ENCODE measurements around the gene GCN1.

GCN1 gene

DNA sequence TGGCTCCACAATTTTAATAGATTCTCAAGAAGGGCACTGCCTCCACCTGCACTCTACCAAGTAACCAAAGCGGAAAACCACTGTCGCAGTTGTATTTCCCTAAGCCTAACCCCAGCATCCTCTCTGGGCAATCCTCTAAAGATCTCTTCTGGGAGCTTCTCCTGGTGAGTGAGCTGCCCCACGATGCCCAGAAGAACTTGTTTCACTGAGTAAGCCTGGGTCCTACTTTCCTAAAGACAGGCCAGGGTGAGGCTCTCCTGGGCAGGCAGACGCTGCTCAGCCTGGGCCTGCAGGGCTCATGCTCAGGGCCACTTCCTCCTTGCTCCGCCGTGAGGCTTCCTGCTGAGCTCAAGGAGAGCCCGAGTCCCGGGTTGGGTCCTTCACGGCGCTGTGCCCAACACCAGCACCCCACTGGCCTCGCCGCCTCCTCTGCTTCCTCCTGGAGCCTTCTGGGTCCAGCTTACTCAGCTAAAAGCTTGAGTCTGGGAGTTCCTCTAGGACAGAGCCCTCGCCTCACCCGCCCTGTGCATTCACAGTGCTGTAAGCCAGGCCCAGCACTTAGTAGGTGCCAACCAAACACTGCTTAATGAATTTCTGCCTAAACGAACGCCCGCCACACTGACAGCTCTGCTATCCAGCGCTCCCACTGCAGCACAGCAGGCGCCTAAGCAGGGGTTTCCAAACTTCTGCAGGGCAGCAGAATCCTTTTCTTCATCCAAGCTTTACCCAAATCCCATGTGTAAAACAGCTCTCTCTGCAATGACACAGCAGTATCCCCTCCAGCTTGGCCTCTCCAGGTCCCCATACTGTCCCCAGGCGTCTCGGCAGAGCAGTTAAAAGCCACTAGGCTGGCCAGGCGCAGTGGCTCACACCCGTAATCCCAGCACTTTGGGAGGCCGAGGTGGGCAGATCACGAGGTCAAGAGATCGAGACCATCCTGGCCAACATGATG is 83.7 kb downstream of the GCN1 start:
- no peak for DNase-seq (ENCODE audit: extremely low read depth, low read depth)
- TF ChIP-seq CTCF (IDR thresholded peaks at IDR 0.05; ENCODE audit: low read depth, low read length), result no peak

DNA sequence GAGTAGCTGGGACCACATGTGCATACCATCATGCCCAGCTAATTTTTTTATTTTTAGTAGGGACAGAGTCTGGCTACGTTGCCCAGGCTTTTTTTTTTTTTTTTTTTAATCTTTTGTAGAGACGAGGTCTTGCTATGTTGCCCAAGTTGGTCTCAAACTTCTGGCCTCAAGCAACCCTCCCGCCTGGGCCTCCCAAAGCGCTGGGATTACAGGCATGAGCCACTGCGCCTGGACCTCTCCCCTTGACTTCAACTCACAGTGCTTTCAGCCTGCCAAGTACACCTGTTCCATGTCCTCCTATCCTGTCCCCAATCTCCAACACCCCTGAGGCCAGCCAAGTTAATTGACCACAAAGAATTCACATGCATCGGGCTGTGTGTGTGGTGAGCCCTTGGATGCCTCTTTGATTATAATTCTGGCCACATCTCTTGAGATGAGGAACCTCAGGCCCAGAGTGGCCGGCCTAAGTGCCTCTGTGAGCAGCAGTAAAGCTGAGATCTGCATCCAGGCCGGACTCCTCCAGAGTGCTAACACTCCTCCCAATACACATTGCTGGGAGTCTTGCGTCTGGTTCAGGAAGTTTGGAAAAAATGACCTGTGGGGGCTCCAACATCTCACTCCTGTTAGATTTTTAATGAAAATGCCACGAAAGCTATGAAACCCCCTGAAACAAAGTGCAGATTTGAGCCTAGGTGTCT is 84.8 kb downstream of the GCN1 start:
- TF ChIP-seq CTCF (IDR thresholded peaks at IDR 0.05; ENCODE audit: low read depth, low read length), result no peak
- no peak for DNase-seq (ENCODE audit: extremely low read depth, low read depth)

DNA sequence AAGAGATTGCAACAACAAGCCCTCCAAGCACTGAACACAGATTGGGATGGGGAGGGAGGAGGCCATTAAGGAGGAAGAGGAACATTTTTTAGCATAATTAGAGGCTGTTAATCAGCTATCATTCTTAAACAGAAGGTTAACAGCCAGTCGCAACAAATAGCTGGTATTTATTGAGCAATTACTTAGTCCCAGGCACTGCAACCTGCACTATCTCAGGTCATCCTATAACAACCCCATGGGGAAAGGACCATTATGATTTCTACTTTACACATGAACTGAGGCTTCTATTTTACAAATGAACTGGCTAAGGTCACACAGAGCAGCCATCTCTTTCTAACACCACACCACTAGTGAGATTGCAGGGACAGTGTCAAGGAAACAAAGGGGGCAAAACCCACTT is 88.4 kb downstream of the GCN1 start:
- DNase-seq (ENCODE audit: extremely low read depth, low read depth), result no peak
- no peak for TF ChIP-seq CTCF (IDR thresholded peaks at IDR 0.05; ENCODE audit: low read depth, low read length)

DNA sequence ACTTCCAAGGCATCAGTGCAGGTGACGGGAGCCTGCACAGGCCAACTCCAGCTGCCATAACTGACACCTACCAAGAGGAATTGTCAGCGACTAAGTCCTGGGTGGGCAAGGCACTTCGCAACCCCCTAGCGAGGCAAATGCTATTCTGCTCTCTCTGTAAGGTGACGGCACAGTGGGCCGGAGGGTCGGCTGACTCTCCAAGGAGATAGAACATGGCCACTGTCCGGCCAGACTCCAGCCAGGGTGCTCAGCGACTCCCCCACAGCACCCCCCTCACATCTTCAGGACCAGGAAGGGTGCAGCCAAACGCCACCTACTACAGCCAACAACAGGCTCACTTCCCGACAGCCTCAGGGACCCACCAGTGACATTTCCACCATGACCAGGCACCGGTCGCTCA is 91.1 kb downstream of the GCN1 start:
- DNase-seq (ENCODE audit: extremely low read depth, low read depth), result no peak
- no peak for TF ChIP-seq CTCF (IDR thresholded peaks at IDR 0.05; ENCODE audit: low read depth, low read length)

DNA sequence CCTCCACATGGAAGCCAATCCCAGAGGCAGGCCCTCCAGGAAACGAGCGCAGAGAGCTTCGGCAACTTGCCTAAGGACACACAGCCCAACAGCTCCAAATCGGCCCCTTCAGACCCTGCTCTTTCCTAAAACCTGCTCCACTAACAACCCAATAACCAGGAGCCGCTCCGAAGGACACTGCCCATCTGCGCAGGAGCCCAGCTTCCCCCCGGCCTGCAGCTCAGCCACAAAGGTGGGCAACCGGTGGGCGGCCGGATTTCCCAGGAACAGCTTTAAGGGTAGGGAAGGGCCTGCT is 91.5 kb downstream of the GCN1 start:
- no peak for TF ChIP-seq CTCF (IDR thresholded peaks at IDR 0.05; ENCODE audit: low read depth, low read length)
- DNase-seq (ENCODE audit: extremely low read depth, low read depth), result no peak

DNA sequence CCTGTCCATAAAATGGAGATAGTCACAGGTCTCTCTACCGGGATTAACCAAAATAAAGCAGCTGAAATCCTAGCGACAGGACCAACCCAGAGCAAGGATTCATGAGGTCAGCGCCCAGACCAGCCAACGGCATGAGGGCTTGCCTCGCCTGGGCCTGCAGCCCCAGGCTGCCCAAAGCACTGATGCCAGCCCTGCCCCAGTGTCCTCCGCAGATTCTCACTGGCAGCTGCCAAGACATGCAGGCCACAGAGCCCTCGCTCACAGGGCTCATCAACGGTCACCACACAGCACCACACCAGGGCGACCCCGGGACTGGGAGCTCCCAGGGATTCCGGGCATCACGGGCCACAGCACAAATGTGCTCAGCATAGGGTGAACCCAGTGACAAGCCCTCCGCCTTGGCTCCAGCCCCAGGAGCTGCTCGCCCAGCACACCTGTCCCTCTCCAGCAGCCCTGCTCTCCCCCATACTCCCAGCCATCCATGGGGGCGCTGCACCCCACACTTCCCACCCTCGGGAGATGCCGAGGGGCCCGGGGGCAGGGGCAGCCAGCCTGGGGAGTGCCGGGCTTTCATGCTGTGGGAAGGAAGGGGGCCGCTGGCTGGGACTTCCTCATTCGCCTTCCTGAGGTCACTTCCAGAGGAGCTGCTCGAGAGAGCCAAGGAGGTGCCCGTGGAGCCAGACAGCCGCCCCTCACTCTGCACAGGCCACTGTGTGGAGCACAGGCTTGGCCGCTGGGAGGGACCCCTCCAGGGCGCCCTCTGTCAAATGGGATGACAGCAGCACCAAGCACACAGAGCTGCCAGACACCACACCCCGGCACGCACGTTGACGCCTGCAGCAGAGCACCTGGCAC is 92.1 kb downstream of the GCN1 start:
- TF ChIP-seq CTCF (IDR thresholded peaks at IDR 0.05; ENCODE audit: low read depth, low read length), result no peak
- no peak for DNase-seq (ENCODE audit: extremely low read depth, low read depth)
